Astrocyte (in vitro differentiated cells and primary cell): ENCODE results near the gene MAST3. TPM values are rescaled to one million over a fixed set of nuclear protein-coding genes. Genes with fewer than 3 reads are reported as not detected.

ENCODE experiments used
- DNase-seq: peaks from one replicate; pipeline ENCODE4 v3.0.0-alpha.2; 2010; ENCODE audit warnings: low read depth
- FAIRE-seq: peaks from 2 replicates; lab custom pipeline; 2011; peaks lifted over from hg19 to GRCh38; lab: Jason Lieb, UNC
- H2AFZ ChIP-seq: 2 replicates; pipeline ENCODE4 v1.6.0; 2012; ENCODE audit warnings: low read depth, low read length, inconsistent platforms
- H3K27ac ChIP-seq: 2 replicates; pipeline ENCODE4 v1.5.1; 2011; ENCODE audit warnings: low read depth, low read length, inconsistent platforms
- H3K27me3 ChIP-seq: 2 replicates; pipeline ENCODE4 v1.6.0; 2011; ENCODE audit warnings: low read length, inconsistent platforms; ENCODE audit not compliant: insufficient read depth
- H3K36me3 ChIP-seq: 2 replicates; pipeline ENCODE4 v1.5.1; 2011; ENCODE audit warnings: low read length, inconsistent platforms; ENCODE audit not compliant: insufficient read depth
- H3K4me1 ChIP-seq: 2 replicates; pipeline ENCODE4 v1.5.1; 2011; ENCODE audit warnings: low read length, inconsistent platforms; ENCODE audit not compliant: insufficient read depth
- H3K4me2 ChIP-seq: 2 replicates; pipeline ENCODE4 v1.6.0; 2012; ENCODE audit warnings: low read length, inconsistent platforms
- H3K4me3 ChIP-seq: 2 replicates; pipeline ENCODE4 v1.5.1; 2011; ENCODE audit warnings: low read depth, mild to moderate bottlenecking, low read length, inconsistent platforms; ENCODE audit not compliant: insufficient read depth
- H3K79me2 ChIP-seq: 2 replicates; pipeline ENCODE4 v1.6.0; 2012; ENCODE audit warnings: mild to moderate bottlenecking, low read length, inconsistent platforms; ENCODE audit not compliant: insufficient read depth
- H3K9ac ChIP-seq: 2 replicates; pipeline ENCODE4 v1.6.0; 2012; ENCODE audit warnings: mild to moderate bottlenecking, low read length, inconsistent platforms
- H3K9me3 ChIP-seq: 2 replicates; pipeline ENCODE4 v1.5.1; 2012; ENCODE audit warnings: low read depth, mild to moderate bottlenecking, low read length, inconsistent platforms; ENCODE audit not compliant: insufficient read depth
- H4K20me1 ChIP-seq: 2 replicates; pipeline ENCODE4 v1.6.0; 2012; ENCODE audit warnings: low read length, inconsistent platforms; ENCODE audit not compliant: insufficient read depth
- H3K27ac Mint-ChIP-seq: one replicate; pipeline ENCODE4 v1.8.0; 2021; ENCODE audit warnings: mild to moderate bottlenecking, mixed read lengths; ENCODE audit not compliant: unreplicated experiment
- H3K27me3 Mint-ChIP-seq: one replicate; pipeline ENCODE4 v1.8.0; 2021; ENCODE audit warnings: low read depth, mixed read lengths; ENCODE audit not compliant: unreplicated experiment
- H3K36me3 Mint-ChIP-seq: one replicate; pipeline ENCODE4 v1.8.0; 2021; ENCODE audit warnings: low read depth, mixed read lengths; ENCODE audit not compliant: unreplicated experiment
- H3K4me1 Mint-ChIP-seq: one replicate; pipeline ENCODE4 v1.8.0; 2021; ENCODE audit warnings: low read depth, mixed read lengths; ENCODE audit not compliant: unreplicated experiment
- H3K4me3 Mint-ChIP-seq: one replicate; pipeline ENCODE4 v1.8.0; 2021; ENCODE audit warnings: mild to moderate bottlenecking, moderate library complexity, mixed read lengths; ENCODE audit not compliant: unreplicated experiment
- H3K9me3 Mint-ChIP-seq: one replicate; pipeline ENCODE4 v1.8.0; 2021; ENCODE audit warnings: mild to moderate bottlenecking, mixed read lengths; ENCODE audit not compliant: unreplicated experiment
- EZH2 ChIP-seq: IDR thresholded peaks from 2 replicates; pipeline ENCODE4 v1.6.1; 2012; ENCODE audit warnings: mild to moderate bottlenecking, low read length, inconsistent platforms; ENCODE audit not compliant: insufficient read depth
- total RNA-seq: library from RNA; stranded (reverse); gene quantifications from 2 replicates; pipeline ENCODE4 v1.2.1, GENCODE V29; 2021
- TF ChIP-seq, protein P1 (sequence below): IDR thresholded peaks from 2 replicates; pipeline ENCODE4 v1.5.1; 2011; ENCODE audit warnings: low read depth, mild to moderate bottlenecking, inconsistent platforms, low read length, moderate library complexity; ENCODE audit not compliant: insufficient read depth

MAST3 gene
- total RNA-seq, 1 donor from 2014 or later = 5.5 TPM

DNA sequence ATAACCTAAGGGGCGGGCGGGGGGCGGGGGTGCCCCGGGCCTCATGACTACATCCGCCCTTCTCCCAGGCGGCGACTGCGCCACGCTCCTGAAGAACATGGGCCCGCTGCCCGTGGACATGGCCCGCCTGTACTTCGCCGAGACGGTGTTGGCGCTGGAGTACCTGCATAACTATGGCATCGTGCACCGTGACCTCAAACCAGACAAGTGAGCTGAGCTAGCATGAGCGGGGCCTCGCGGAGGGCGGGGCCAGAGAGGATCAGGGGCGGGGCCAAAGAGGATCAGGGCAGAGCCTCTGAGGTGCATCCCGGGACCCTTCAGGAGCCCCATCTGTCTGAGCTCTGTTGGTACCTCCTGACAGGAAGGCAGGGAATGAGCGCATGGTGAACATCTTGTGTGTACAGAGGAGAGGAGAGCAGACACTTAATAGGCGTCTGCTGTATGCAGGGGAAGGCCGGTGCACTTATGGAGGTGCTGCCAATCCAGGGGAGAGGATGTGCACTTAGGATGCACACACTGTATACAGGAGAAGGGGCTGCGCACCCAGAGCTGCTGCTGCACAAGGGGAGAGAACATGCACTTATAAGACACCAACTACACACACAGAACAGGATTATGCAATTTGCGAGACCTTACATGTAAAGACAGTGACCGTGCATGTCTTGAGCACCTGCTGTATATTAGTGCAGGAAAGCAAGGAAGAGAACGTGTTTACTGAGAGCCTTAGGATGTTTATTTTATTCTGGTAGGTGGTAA is 34.4 kb downstream of the MAST3 start:
- Histone ChIP-seq H3K9ac (no peak overlapping the region), H3K36me3 (no peaks in the 10 kb centered on the region), H4K20me1 (no peaks in the 10 kb centered on the region), H3K4me3 (no peak overlapping the region), H3K79me2 (no peaks in the 10 kb centered on the region), H3K27me3 (no peaks in the 10 kb centered on the region), H3K9me3 (no peaks in the 10 kb centered on the region), H3K27ac (no peak overlapping the region), H2AFZ (no peak overlapping the region), H3K4me2 (no peak overlapping the region), H3K4me1 (no peaks in the 10 kb centered on the region)
- H3K27ac Mint-ChIP-seq = no peak overlapping the region
- H3K4me3 Mint-ChIP-seq = no peak overlapping the region
- TF ChIP-seq, protein P1, sequence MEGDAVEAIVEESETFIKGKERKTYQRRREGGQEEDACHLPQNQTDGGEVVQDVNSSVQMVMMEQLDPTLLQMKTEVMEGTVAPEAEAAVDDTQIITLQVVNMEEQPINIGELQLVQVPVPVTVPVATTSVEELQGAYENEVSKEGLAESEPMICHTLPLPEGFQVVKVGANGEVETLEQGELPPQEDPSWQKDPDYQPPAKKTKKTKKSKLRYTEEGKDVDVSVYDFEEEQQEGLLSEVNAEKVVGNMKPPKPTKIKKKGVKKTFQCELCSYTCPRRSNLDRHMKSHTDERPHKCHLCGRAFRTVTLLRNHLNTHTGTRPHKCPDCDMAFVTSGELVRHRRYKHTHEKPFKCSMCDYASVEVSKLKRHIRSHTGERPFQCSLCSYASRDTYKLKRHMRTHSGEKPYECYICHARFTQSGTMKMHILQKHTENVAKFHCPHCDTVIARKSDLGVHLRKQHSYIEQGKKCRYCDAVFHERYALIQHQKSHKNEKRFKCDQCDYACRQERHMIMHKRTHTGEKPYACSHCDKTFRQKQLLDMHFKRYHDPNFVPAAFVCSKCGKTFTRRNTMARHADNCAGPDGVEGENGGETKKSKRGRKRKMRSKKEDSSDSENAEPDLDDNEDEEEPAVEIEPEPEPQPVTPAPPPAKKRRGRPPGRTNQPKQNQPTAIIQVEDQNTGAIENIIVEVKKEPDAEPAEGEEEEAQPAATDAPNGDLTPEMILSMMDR = no peak
- no peak for TF ChIP-seq EZH2
- no peaks in the 10 kb centered on the region for H3K4me1 Mint-ChIP-seq
- peaks cover 2% of the 10 kb centered on the region for H3K27me3 Mint-ChIP-seq
- H3K9me3 Mint-ChIP-seq = peaks cover 5% of the 10 kb centered on the region
- FAIRE-seq (no peak), DNase-seq (no peak)
- peaks cover 19% of the 10 kb centered on the region for H3K36me3 Mint-ChIP-seq

DNA sequence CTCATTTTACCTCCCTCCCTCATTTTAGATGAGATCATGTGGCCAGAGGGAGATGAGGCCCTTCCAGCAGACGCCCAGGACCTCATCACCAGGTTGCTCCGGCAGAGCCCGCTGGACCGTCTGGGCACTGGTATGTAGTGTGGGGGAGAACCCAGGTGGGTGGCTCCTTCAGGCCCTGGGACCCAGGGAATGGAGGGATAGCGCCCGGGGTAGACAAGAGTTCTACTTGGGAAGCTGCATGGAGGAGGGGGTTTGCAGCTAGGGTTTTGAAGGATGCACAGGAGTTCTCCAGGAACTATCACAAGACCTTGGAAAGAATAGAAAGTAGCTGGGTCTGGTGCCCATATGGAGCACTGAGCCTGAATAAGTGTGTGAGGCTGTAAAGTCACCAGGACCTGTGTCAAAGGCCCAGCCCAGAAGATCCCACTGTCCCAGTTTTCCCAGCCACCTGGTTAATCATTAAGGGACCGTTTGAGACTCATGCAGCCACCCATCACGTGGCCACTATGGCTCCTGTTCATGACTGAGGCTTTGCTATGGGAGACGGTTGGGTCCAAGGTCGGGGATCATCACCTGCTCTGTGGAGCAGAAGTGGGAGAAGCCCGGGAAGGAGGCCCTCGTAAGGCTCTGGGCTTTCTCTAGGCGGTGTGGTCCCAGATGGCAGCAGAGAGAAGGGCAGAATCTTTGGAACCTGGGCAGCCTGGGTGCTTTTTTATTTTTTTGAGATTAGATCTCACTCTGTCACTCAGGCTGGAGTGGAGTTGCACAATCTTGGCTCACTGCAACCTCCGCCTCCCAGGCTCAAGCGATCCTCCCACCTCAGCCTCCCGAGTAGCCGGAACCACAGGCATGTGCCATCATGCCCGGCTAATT is 38.4 kb downstream of the MAST3 start:
- Mint-ChIP-seq H3K36me3 (peaks cover 17% of the 10 kb centered on the region), H3K9me3 (peaks cover 3% of the 10 kb centered on the region), H3K27me3 (peaks cover 2% of the 10 kb centered on the region), H3K4me3 (no peak overlapping the region), H3K4me1 (no peaks in the 10 kb centered on the region), H3K27ac (no peak overlapping the region)
- H3K9ac ChIP-seq = no peak overlapping the region
- no peak overlapping the region for H3K27ac ChIP-seq
- no peak overlapping the region for H2AFZ ChIP-seq
- H3K9me3 ChIP-seq = no peaks in the 10 kb centered on the region
- no peaks in the 10 kb centered on the region for H3K36me3 ChIP-seq
- no peaks in the 10 kb centered on the region for H3K27me3 ChIP-seq
- no peak for FAIRE-seq
- DNase-seq = no peak
- H3K79me2 ChIP-seq = no peaks in the 10 kb centered on the region
- H4K20me1 ChIP-seq = no peaks in the 10 kb centered on the region
- TF ChIP-seq, protein P1 = no peak
- no peak for TF ChIP-seq EZH2
- H3K4me2 ChIP-seq = no peak overlapping the region
- no peaks in the 10 kb centered on the region for H3K4me1 ChIP-seq
- no peak overlapping the region for H3K4me3 ChIP-seq
